HG03521 (cell line): Measurements from ENCODE around the gene LSM2.
"Not testable (repeated sequence)": the region's sequence is repeated elsewhere in the genome, so short reads cannot be mapped to it uniquely, and the experiment has no call there.

Source experiments
- ATAC-seq: cut with Tn5 transposase; IDR thresholded peaks from one replicate; pipeline ENCODE4 v1.9.1; 2021; ENCODE audit warnings: mild to moderate bottlenecking, moderate library complexity; ENCODE audit not compliant: unreplicated experiment

Gene LSM2

DNA sequence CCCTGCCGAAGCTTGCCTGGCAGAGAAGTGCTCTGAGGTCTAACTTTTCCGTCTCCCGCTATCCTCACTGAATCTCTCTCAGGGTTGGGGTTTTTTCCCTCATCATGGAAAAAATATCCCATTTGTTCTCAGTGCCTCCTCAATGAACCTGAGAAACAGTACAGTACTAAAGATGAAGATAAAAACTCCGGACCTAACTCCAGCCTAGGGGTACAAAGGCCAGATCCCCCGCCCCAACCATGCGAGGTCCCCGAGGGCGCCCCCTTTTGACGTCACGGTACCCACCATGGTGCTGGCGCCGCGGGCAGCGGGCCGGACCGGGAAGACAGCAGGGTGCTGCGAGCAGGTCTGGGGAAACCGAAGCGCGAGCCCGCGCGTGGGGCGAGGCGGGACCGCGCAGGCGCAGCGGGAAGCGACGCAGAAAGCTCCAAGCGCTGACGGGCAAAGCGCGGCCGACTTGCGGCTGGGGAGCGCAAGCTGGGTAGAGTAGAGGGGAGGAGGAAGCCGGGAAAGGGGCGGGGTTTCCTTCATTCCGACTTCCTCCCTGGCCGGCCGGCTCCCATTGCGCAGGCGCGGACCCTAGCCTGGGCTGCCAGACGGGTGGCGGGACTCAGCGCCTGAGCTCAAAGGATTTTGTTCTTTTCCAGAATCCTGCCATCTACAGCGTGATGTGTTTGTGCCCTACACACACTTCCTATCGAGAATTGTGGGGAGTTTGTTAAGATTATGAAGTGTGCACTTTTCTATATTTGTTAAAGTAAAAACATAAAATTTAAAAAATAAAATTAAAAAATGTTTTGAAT, at the start of gene LSM2:
Gene LSM2 (minus strand): TSS at position 497 of the 803 bp plus-strand sequence. CDS start 209 bp downstream, at position 288.
- peak; percentile 87 for ATAC-seq

DNA sequence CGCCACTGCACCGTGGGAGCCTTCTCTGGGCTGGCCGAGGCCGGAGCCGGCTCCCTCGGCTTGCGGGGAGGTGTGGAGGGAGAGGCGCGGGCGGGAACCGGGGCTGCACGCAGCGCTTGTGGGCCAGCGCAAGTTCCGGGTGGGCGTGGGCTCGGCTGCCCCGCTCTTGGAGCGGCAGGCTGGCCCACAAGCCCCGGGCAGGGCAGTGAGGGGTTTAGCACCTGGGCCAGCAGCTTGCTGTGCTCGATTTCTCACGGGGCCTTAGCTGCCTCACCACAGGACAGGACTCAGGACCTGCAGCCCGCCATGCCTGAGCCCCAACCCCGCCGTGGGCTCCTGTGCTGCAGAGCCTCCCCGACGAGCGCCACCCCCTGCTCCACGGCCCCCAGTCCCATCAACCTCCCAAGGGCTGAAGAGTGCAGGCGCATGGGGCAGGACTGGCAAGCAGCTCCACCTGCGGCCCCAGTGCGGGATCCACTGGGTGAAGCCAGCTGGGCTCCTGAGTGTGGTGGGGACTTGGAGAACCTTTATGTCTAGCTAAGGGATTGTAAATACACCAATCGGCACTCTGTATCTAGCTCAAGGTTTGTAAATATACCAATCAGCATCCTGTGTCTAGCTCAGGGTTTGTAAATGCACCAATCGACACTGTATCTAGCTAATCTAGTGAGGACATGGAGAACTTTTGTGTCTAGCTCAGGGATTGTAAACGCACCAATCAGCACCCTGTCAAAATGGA, 45.4 kb upstream of the LSM2 start:
- ATAC-seq, result not testable (repeated sequence)

DNA sequence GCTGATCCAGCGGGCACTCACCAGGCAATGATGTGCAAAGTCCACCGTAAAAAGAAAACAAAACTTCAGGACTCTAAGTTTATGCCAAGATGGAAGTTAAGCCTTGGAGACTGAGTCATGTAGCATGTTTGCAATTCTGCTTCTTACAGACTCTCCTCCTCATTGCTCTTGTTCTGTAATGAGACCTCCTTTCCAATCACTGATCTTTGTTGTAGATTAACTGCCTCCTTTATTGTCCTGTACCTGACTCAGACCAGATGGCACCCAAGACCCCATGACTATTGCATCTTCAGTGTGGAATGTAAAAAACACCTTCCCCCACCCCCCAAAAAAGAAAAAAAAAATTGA, 44.7 kb upstream of the LSM2 start:
- ATAC-seq, result no peak

DNA sequence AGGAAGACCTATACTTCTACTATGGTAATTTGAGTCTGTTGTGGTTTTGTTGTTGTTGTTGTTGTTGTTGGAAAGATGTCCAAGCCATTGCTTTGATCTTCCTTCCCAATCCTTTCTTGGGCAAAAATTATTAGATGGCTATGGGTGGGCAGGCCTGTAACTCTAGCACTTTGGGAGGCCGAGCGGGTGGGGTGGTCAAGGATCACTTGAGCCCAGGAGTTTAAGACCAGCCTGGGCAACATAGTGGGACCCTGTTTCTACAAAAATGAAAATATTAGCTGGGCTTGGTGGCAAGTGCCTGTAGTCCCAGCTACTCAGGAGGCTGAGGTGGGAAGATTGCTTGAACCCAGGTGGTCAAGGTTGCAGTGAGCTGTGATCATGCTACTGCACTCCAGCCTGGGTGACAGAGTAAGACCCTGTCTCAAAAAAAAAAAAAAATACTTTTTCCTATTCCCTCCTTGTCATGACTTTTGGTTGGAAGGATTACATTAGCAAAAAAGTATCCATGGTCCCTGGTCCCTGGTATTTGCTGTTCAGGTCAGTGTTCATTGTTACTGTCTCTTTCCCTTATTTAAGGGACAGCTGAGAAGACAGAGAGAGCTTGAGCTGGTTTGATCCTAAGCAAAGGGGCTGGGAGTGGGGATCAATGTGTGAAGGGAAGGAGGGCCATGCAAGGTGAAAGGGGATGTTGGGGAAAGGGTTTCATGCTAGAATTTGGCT, 44.2 kb upstream of the LSM2 start:
- ATAC-seq, result no peak

DNA sequence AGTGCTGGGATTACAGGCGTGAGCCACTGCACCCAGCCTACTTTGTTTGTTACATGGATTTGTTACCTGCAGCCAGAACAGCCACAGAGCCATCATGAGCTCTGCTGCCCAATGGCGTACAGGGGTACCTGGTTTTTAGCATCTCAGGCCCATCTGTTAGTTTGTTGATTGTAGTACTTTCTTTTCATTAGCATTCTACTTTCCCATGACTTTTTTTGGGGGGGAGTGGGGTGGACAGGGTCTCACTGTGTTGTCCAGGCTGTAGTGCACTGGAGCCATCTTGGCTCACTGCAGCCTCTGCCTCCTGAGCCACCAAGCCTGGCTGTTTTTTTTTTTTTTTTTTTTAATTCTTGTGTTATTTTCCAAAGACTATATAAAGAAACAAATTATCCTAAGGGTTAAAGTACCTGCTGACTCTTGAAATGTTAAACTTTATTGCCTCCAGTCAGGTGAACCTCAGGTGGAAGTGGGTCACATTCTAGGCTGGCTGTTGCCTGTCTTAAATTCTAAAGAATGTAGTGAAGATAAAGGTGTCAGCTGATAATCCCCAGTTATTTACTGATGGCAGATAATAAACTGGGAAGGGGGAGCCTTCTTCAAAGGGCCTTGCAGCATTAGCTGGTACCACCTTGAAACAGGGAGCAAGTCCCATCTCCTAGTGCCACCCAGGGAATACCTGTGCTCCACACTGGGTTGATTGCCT, 40.7 kb upstream of the LSM2 start:
- ATAC-seq, result no peak

DNA sequence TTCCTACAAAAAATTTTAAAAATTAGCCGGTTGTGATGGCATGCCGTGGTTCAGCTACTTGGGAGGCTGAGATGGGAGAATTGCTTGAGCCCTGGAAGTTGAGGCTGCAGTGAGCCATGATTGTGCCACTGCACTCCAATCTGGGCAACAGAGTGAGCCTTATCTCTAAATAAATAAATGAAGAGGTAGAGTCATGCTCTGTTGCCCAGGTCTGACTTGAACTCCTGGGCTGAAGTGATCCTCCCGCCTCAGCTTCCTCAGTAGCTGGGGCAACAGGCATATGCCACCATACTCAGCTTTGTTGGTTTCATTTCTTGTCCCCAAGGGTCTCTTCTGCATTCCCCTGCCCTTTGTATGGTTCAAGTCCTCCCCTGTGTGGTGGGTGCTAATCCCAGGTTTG, 37.7 kb upstream of the LSM2 start:
- no peak for ATAC-seq

DNA sequence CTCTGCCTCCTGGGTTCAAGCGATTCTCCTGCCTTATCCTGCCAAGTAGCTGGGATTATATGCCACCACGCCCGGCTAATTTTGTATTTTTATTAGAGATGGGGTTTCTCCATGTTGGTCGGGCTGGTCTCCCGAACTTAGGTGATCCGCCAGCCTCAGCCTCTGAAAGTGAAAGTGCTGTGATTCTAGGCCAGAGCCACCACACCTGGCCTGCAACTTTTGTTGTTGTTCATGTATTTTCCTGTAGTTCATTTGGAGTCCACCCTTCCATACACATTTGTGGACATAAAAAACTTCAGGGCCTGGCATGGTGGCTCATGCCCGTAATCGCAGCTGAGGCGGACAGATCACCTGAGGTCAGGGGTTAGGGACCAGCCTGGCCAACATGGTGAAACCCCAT, 35.3 kb upstream of the LSM2 start:
- ATAC-seq, result no peak

DNA sequence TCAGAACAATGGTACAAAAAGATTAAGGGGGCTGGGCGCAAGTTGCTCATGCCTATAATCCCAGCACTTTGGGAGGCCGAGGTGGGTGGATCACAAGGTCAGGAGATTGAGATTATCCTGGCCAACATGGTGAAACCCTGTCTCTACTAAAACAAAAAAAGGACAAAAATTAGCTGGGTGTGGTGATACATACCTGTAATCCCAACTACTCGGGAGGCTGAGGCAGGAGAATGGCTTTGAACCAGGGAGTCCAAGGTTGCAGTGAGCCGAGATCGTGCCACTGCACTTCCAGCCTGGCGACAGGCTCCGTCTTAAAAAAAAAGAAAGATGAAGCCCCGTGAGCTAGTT, 33.0 kb upstream of the LSM2 start:
- not testable (repeated sequence) for ATAC-seq

DNA sequence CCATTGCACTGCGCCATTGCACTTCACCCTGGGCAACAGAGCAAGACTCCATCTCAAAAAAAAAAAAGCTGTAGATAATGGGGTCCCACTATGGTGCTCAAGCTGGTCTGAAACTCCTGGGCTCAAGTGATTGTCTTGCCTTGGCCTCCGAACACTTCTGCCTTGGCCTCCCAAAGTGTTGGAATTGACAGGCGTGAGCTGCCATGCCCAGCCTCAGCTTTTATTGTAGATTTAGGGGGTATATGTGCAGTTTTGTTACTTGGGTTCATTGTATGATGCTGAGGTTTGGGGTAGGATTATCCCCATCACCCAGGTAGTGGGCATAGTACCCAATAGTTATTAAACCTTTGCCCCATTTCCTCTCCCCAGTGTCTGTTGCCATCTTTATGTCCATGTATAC, 32.2 kb upstream of the LSM2 start:
- no peak for ATAC-seq

DNA sequence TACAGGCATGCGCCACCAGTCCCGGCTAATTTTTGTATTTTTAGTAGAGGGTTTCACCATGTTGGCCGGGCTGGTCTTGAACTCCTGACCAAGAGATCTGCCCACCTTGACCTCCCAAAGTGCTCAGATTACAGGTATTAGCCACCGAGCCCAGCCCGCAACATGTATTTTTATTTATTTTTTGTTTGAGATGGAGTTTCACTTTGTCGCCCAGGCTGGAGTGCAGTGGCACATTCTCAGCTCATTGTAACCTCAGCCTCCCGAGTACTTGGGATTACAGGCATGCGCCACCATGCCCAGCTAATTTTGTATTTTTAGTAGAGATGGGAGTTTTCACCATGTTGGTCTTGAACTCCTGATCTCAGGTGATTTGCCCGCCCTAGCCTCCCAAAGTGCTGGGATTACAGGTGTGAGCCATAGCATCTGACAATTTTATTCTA, 31.4 kb upstream of the LSM2 start:
- not testable (repeated sequence) for ATAC-seq

DNA sequence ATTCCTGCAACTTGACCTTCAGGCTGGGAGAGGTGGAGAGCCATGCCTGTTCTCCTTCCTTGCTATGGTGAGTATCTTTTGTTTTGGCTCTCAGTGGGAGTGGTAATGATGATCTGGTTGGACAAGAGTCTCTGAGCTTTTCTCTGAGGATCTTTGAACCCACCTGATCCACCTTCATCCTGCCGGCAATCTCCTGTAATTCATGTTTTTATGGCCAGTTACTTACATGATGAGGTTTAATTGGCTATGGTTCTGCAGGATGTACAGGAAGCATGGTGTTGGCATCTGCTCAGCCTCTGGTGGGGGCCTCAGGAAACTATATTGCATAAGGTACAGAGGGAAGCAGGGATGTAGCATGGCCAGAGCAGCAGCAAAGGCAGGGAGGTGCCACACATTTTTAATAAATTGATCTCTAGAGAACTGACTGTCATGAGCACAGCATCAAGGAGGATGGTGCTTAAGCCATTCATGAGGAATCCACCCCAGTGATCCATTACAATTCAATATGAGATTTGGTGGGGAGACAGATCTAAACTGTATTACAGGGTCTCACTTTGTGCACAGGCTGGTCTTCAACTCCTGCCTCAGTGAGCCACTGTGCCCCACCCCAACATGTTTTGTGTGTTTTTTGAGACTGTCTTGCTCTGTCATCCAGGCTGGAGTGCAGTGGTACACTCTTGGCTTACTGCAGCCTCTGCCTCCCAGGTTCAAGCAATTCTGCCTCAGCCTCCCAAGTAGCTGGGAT, 30.8 kb upstream of the LSM2 start:
- no peak for ATAC-seq

DNA sequence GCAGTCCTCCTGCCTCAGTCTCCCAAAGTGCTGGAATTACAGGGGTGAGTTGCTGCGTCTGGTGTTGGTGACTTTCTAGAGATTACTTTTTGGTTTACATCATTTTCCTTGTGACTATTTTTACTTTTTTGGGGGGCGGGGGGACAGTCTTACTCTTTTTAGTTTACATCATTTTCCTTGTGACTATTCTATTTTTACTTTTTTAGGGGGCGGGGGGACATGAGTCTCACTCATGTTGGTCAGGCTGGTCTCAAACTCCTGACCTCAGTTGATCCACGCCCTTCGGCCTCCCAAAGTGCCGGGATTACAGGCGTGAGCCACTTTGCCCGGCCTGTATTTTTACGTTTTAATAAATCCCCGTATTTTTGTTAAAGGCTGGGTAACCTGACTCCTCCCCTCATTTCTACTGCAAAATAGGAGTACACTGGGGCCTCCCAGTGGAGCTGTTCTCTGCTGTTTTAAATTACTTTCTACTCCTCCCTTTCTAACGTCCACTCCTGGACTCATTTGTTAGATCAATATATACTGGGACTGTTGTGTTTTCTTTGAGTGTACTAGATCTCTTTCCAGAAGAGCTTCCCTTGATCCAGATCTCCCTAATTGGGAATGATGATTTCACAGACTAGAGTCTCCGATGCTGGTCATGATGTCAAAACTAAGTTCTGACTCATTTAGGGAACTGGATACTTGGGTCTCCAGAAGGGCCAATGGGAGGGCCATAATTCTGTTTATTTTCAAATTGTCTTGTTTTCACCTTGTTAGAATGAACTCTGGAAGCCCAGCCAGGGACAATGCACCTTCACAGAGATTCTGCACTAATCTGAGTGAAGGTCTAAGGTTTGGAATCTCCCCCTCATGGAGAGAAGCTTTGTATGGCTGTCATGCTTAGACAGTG, 30.0 kb upstream of the LSM2 start:
- ATAC-seq, result no peak

DNA sequence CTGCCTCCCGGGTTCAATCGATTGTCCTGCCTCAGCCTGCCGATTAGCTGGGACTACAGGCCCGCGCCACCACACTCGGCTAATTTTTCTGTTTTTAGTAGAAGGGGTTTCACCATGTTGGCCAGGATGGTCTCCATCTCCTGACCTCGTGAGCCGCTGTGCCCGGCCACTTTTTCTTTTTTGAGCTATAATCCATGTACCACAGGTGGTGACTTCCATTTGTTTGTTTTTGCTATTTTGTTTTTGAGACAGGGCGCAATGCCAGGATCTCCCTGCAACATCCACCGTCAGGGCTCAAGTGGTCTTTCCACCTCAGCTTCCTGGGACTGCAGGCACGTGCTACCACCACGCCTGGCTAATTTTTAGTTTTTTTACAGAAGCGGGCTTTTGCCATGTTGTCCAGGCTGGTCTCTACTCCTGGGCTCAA, 29.3 kb upstream of the LSM2 start:
- no peak for ATAC-seq

DNA sequence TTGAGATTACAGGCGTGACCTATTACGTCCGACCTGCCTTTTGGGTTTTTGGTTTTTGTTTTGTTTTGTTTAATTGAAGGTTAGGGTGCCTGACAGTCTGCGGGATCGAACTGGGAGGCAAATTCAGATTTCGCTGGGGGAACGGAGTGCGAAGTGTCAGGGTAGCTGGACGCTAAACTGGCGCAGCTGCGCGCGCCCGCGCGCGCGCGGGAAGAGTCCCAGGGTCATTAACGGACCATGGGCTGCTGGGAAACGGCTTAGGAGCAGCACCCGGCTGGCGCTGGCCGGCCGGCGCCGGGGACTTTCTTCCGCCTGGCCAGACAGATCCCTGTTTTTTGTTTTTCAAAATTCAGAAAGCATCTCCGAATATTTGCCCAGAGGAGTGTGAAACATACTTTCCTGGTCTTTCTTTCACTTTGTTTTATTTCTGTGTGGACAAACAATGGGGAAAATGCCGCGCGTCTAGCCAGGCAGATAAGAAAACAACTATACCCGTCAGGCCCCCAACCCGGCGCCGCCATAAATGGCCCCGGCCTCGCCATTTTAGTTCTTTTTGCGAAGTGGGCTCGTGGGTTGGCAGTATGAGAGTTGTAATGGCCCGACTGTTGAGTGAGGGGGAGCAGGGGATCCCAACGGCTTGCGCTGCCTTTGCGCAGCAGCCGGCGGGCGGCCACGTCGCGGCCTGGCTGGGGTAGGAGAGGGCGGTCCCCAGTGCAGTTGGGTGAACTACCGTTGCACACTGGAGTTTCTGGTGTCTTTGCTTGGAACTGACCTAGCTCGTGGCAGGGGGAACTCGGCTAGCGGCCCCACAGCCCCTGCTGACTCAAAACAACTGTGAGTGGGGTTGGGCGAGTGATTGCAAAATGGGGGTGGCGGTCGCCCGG, 27.8 kb upstream of the LSM2 start:
- no peak for ATAC-seq

DNA sequence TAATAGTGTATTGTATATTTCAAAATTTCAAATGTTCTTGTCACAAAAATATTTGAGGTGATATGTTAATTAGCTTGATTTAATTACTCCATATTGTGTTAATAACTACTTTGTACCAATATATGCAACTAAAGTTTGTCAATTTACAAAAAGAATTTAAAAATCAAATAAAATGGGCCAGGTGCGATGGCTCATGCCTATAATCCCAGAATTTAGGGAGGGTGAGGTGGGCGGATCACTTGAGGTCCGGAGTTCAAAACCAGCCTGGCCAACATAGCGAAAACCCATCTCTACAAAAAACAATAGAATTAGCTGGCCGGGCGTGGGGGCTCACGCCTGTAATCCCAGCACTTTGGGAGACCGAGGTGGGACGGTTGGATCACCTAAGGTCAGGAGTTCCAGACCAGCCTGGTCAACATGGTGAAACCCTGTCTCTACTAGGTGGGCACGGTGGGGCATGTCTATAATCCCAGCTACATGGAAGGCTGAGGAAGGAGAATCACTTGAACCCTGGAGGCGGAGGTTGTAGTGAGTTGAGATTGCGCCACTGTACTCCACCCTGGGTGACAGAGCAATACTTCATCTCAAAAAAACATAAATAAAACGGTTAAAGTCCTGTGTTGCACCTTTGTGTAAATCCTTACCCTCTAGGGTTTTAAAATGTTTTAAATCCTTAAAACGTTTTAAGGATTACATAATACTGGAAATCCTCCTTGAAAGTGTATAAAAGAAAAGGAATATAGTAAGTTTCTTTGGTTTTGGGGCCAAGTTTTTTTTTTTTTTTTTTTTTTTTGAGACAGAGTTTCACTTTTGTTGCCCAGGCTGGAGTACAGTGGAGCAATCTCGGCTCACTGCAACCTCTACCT, 24.8 kb upstream of the LSM2 start:
- no peak for ATAC-seq

DNA sequence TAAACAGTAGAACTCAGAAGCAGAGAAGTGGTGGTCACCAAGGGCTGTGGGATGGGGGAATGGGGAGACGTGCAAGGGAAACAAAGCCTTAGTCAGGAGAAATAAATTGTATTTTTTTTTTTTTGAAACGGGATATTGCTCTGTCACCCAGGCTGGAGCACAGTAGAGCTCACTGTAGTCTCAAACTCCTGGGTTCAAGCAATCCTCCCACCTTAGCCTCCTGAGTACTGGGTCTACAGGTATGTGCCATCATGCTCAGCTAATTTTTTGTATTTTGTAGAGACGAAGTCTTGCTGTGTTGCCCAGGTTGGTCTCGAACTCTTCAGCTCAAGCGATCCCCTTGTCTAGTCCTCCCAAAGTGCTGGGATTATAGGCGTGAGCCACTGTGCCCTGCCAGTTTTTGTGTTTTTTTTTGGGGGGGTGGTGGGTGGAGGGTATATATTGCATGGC, 24.1 kb upstream of the LSM2 start:
- no peak for ATAC-seq

DNA sequence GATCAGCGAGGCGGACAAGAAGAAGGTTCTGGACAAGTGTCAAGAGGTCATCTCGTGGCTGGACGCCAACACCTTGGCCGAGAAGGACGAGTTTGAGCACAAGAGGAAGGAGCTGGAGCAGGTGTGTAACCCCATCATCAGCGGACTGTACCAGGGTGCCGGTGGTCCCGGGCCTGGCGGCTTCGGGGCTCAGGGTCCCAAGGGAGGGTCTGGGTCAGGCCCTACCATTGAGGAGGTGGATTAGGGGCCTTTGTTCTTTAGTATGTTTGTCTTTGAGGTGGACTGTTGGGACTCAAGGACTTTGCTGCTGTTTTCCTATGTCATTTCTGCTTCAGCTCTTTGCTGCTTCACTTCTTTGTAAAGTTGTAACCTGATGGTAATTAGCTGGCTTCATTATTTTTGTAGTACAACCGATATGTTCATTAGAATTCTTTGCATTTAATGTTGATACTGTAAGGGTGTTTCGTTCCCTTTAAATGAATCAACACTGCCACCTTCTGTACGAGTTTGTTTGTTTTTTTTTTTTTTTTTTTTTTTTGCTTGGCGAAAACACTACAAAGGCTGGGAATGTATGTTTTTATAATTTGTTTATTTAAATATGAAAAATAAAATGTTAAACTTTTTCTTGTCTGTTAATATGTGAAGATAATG, 23.0 kb upstream of the LSM2 start:
- ATAC-seq, result no peak
